Right lobe of liver (tissue), 6 donors: ENCODE results near the gene PAN3. TPM values are rescaled to one million over a fixed set of nuclear protein-coding genes. Genes with fewer than 3 reads are reported as not detected.
A peak's percentile ranks its signal among the peaks of the same experiment; 100 is the strongest.

ENCODE experiments used
- ATAC-seq, 4 donors: fragments of 200-7000 bp; cut with Tn5 transposase; one replicate each; pipeline ENCODE4 v1.9.1; 2020; ENCODE audit warnings: mild to moderate bottlenecking in 4 of 4, moderate library complexity in 4 of 4
- DNase-seq, 3 donors: peaks; one replicate each; pipeline ENCODE4 v3.0.0-alpha.2; 2020
- H3K27ac ChIP-seq, 3 donors: fragments of 200-600 bp; one replicate each; pipeline ENCODE4 v1.8.0; 2022
- H3K27me3 ChIP-seq, 2 donors: fragments of 200-600 bp; one replicate each; pipeline ENCODE4 v1.8.0; 2022
- H3K36me3 ChIP-seq, 4 donors: fragments of 200-600 bp; sonication (generic) in 1 of 4; one replicate each; pipeline versions ENCODE4 v1.5.1 to v1.8.0; 2017 to 2022; ENCODE audit warnings: control low read depth in 1 of 4
- H3K4me1 ChIP-seq, 4 donors: fragments of 200-600 bp; sonication (generic) in 1 of 4; one replicate each; pipeline versions ENCODE4 v1.5.1 to v1.8.0; 2017 to 2022; ENCODE audit warnings: control low read depth in 1 of 4
- H3K4me3 ChIP-seq, 3 donors: fragments of 200-600 bp; one replicate each; pipeline ENCODE4 v1.8.0; 2022
- H3K9me3 ChIP-seq, 4 donors: fragments of 200-600 bp; sonication (generic) in 1 of 4; one replicate each; pipeline versions ENCODE4 v1.5.1 to v1.8.0; 2017 to 2022; ENCODE audit warnings: control low read depth in 1 of 4
- POLR2A ChIP-seq: fragments of 450-650 bp; IDR thresholded peaks from one replicate; pipeline ENCODE4 v1.6.1; 2017; ENCODE audit warnings: antibody characterized with exemption, mild to moderate bottlenecking
- WGBS: methylation state at CpG from one replicate; pipeline ENCODE4 v1.1.6; 2018; ENCODE audit warnings: low coverage, low lambda C conversion rate; ENCODE audit not compliant: insufficient coverage; ENCODE audit errors: missing lambda C conversion rate; 5-methylcytosine and 5-hydroxymethylcytosine counted together
- intact Hi-C, 2 donors: fragments of 100-400 bp; cut with DNase I; formaldehyde crosslinking; loops; one replicate each; pipeline versions ENCODE4 v1.11.2 to v1.14.1; 2022
- total RNA-seq, 6 experiments: library from RNA; depleted of rRNA in 2 of 6; stranded (reverse); fragments of >200 nt in 2 of 6; fragmentation: NEBNext Ultra II Directional in 3 of 6; extraction: Animal tissue kit (Norgen Biotek cat#: 25700) in 3 of 6; gene quantifications; one replicate each; pipeline versions ENCODE4 v1.1.0 to v1.2.4, GENCODE V29; 2016 to 2023
- TF ChIP-seq, protein P1 (sequence below), 4 donors: fragments of 200-600 bp in 3 of 4; fragments of 450-650 bp in 1 of 4; IDR thresholded peaks; one replicate each; pipeline versions ENCODE4 v1.5.1 to v1.8.0; 2016 to 2022; ENCODE audit warnings: antibody characterized with exemption in 4 of 4, mild to moderate bottlenecking in 2 of 4
- donor health status: DM: no; HTN: yes; CAD: no.
- donor health status: DM: no; HTN: no; CAD: no.
- donor health status: DM: no; HTN: no; CAD: no.
- donor health status: DM: no; HTN: yes; CAD: no.
- donor health status: DM: no; HTN: yes; CAD: no.

Gene PAN3
- total RNA-seq, 6 experiments from 2014 or later, result 7.0 to 12.5 (median 10.2) TPM

GRCh38 chr13:28327373-28328270, 189.3 kb downstream of the PAN3 start:
- WGBS, result 84% methylated on average over 10 of the region's 14 CpGs
- no peaks in the 10 kb centered on the region for H3K9me3 ChIP-seq
- intact Hi-C loops, result no loop called here

GRCh38 chr13:28328271-28328607, 189.9 kb downstream of the PAN3 start:
- intact Hi-C loops, result no loop called here
- H3K4me3 ChIP-seq, result no peak overlapping the region
- no peak for DNase-seq

More at GRCh38 chr13:28327373-28328270, 189.3 kb downstream of the PAN3 start:
- H3K27me3 ChIP-seq, result no peaks in the 10 kb centered on the region
- no peak overlapping the region for H3K4me3 ChIP-seq
- no peak for ATAC-seq
- no peak for DNase-seq
- no peaks in the 10 kb centered on the region for H3K36me3 ChIP-seq
- no peak overlapping the region for H3K27ac ChIP-seq
- no peaks in the 10 kb centered on the region for H3K4me1 ChIP-seq
- TF ChIP-seq POLR2A, result no peak
- TF ChIP-seq, protein P1, sequence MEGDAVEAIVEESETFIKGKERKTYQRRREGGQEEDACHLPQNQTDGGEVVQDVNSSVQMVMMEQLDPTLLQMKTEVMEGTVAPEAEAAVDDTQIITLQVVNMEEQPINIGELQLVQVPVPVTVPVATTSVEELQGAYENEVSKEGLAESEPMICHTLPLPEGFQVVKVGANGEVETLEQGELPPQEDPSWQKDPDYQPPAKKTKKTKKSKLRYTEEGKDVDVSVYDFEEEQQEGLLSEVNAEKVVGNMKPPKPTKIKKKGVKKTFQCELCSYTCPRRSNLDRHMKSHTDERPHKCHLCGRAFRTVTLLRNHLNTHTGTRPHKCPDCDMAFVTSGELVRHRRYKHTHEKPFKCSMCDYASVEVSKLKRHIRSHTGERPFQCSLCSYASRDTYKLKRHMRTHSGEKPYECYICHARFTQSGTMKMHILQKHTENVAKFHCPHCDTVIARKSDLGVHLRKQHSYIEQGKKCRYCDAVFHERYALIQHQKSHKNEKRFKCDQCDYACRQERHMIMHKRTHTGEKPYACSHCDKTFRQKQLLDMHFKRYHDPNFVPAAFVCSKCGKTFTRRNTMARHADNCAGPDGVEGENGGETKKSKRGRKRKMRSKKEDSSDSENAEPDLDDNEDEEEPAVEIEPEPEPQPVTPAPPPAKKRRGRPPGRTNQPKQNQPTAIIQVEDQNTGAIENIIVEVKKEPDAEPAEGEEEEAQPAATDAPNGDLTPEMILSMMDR (IDR thresholded peaks at IDR 0.05), result no peak

DNA sequence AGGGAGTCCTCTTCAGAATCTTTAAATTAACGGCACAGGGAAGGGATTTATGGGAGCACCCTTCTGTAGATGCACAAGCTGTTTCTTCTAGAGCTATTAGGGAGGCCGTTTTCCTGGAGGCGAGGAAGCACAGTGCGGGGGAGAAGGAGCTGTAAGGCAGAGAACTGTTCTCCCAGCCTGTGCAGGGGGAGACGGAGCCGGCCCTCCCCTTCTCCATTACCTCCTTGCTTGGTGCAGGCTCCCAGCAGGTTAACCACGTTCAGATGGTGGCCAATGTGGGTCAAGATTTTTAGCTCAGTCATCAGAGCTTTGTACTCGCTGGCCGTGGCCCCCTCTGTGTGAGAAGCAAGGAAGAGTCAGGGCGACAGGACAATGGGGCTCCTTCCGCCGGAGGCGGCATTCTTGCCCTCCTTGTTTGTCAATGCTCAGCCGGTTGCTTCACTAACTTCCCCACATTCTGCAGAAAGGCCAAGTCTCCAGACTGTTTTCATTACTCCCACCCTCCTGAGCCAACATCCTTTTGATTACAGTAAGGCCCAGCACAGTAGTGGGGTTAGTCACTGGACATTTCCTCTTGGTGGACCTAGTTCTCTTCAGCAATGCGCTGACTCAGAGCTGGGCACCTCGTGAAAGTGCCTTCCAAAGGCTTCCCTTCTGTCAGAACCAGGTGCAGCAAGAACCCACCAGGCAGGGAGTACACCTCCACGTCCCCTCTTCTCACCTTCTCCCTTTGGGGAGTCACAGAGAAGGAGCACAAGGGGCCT, 191.2 kb downstream of the PAN3 start:
- TF ChIP-seq, protein P1 (IDR thresholded peaks at IDR 0.05), result no peak
- no peak for TF ChIP-seq POLR2A
- WGBS, result 44% methylated on average over 8 of the region's 17 CpGs
- peak; percentile 70 to 86 (median 83) for ATAC-seq
- DNase-seq, result no peak
- H3K27me3 ChIP-seq, result no peaks in the 10 kb centered on the region
- H3K9me3 ChIP-seq, result no peaks in the 10 kb centered on the region
- no peak overlapping the region for H3K4me3 ChIP-seq
- intact Hi-C loops, result no loop called here
- no peaks in the 10 kb centered on the region for H3K4me1 ChIP-seq
- H3K36me3 ChIP-seq, result no peaks in the 10 kb centered on the region
- no peak overlapping the region for H3K27ac ChIP-seq

More at GRCh38 chr13:28328271-28328607, 189.9 kb downstream of the PAN3 start:
- no peak for TF ChIP-seq POLR2A
- TF ChIP-seq, protein P1 (IDR thresholded peaks at IDR 0.05), result no peak
- H3K36me3 ChIP-seq, result no peaks in the 10 kb centered on the region
- H3K4me1 ChIP-seq, result no peaks in the 10 kb centered on the region
- no peak overlapping the region for H3K27ac ChIP-seq
- ATAC-seq, result no peak
- no peaks in the 10 kb centered on the region for H3K27me3 ChIP-seq
- no peaks in the 10 kb centered on the region for H3K9me3 ChIP-seq
- WGBS, result 70% methylated on average over 6 of the region's 8 CpGs

DNA sequence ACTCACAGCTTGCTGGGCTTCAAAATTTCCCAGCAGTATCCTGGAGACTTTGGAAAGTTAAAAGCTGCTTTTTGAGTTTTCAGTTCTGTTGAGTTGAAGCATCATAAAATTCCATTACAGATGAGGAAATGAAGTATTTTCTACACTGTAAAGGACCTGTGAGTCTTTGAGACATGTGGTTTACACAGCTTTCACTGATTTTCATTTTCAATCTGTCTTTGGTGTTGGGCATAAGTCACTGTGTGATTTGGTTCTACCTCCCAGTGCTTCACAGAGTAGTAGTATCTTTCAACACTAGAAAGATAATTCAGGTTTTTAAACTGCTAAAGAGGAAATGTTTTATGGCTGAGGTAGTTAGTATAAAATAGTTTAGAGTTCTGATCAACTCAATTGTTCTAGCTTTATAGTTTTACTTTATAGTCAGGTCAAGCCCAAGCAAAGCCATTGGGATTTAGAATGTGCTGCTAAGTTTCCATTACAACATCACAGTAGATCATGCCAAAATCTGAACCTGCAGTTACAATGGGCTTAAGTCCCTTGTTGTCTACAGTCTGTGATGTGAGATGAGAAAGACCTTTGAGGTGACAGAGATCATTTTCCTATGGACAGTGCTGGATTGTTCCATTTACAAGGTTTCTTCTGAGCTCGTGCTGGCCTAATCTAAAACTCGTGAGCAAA, 195.0 kb downstream of the PAN3 start:
- Histone ChIP-seq H3K27ac (no peak overlapping the region), H3K4me3 (no peak overlapping the region), H3K4me1 (no peaks in the 10 kb centered on the region), H3K36me3 (no peaks in the 10 kb centered on the region), H3K27me3 (no peaks in the 10 kb centered on the region), H3K9me3 (no peaks in the 10 kb centered on the region)
- 66% methylated on average over 2 of the region's 2 CpGs for WGBS
- intact Hi-C loops, result no loop called here
- no peak for TF ChIP-seq POLR2A
- TF ChIP-seq, protein P1 (IDR thresholded peaks at IDR 0.05), result no peak
- ATAC-seq (no peak), DNase-seq (no peak)
